ENCODE data around the gene CLDN18. TPM values are rescaled to one million over a fixed set of nuclear protein-coding genes. Genes with fewer than 3 reads are reported as not detected.

The CLDN18 gene
- total RNA-seq, 1 donor from 2014 or later, result 19.5 TPM

DNA sequence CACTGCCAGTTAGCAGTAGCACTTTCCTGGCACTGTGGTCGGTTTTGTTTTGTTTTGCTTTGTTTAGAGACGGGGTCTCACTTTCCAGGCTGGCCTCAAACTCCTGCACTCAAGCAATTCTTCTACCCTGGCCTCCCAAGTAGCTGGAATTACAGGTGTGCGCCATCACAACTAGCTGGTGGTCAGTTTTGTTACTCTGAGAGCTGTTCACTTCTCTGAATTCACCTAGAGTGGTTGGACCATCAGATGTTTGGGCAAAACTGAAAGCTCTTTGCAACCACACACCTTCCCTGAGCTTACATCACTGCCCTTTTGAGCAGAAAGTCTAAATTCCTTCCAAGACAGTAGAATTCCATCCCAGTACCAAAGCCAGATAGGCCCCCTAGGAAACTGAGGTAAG, 22.6 kb downstream of the CLDN18 start:
- Mint-ChIP-seq H3K27ac (no peak overlapping the region), H3K9me3 (ENCODE audit: low read depth) (no peaks in the 10 kb centered on the region), H3K4me3 (ENCODE audit: low read depth) (no peak overlapping the region), H3K36me3 (ENCODE audit: insufficient read depth) (peaks cover 42% of the 10 kb centered on the region), H3K27me3 (no peaks in the 10 kb centered on the region), H3K4me1 (ENCODE audit: low read depth) (no peaks in the 10 kb centered on the region)
- TF ChIP-seq, protein P1, sequence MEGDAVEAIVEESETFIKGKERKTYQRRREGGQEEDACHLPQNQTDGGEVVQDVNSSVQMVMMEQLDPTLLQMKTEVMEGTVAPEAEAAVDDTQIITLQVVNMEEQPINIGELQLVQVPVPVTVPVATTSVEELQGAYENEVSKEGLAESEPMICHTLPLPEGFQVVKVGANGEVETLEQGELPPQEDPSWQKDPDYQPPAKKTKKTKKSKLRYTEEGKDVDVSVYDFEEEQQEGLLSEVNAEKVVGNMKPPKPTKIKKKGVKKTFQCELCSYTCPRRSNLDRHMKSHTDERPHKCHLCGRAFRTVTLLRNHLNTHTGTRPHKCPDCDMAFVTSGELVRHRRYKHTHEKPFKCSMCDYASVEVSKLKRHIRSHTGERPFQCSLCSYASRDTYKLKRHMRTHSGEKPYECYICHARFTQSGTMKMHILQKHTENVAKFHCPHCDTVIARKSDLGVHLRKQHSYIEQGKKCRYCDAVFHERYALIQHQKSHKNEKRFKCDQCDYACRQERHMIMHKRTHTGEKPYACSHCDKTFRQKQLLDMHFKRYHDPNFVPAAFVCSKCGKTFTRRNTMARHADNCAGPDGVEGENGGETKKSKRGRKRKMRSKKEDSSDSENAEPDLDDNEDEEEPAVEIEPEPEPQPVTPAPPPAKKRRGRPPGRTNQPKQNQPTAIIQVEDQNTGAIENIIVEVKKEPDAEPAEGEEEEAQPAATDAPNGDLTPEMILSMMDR (IDR thresholded peaks at IDR 0.05; ENCODE audit: unreplicated experiment), result no peak
- no peak for DNase-seq (ENCODE audit: low spot score, unreplicated experiment)

DNA sequence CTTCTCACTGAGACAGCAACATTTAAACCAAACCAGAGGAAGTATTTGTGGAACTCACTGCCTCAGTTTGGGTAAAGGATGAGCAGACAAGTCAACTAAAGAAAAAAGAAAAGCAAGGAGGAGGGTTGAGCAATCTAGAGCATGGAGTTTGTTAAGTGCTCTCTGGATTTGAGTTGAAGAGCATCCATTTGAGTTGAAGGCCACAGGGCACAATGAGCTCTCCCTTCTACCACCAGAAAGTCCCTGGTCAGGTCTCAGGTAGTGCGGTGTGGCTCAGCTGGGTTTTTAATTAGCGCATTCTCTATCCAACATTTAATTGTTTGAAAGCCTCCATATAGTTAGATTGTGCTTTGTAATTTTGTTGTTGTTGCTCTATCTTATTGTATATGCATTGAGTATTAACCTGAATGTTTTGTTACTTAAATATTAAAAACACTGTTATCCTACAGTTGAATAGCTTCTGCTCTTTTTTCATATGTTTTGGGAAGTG, 23.3 kb downstream of the CLDN18 start:
- no peak for DNase-seq (ENCODE audit: low spot score, unreplicated experiment)
- TF ChIP-seq, protein P1 (IDR thresholded peaks at IDR 0.05; ENCODE audit: unreplicated experiment), result no peak
- Mint-ChIP-seq H3K27ac (no peak overlapping the region), H3K27me3 (no peaks in the 10 kb centered on the region), H3K4me1 (ENCODE audit: low read depth) (no peaks in the 10 kb centered on the region), H3K9me3 (ENCODE audit: low read depth) (no peaks in the 10 kb centered on the region), H3K4me3 (ENCODE audit: low read depth) (no peak overlapping the region), H3K36me3 (ENCODE audit: insufficient read depth) (peaks cover 42% of the 10 kb centered on the region)

DNA sequence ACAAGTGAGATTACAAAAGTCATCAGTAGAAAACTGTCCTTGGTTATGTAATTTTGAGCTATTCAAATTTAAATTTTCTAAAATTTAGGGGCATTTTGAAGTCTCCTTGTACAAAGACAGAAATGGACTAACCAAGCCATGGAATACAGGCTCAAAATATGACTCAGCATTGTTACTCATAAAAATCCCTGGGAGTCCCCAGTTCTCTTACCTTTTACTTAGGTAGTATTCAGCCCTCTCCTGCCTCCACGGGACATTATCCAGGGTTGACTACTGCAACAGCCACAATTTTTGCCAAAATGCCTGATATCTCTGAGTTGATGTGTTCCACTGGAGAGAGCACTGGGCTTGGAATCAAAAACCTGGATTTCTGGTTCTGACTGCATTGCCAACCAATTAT, 25.0 kb downstream of the CLDN18 start:
- Mint-ChIP-seq H3K4me3 (ENCODE audit: low read depth) (no peak overlapping the region), H3K36me3 (ENCODE audit: insufficient read depth) (peaks cover 30% of the 10 kb centered on the region), H3K27ac (no peak overlapping the region), H3K4me1 (ENCODE audit: low read depth) (peaks cover 1% of the 10 kb centered on the region), H3K9me3 (ENCODE audit: low read depth) (no peaks in the 10 kb centered on the region), H3K27me3 (no peaks in the 10 kb centered on the region)
- DNase-seq (ENCODE audit: low spot score, unreplicated experiment), result no peak
- TF ChIP-seq, protein P1 (IDR thresholded peaks at IDR 0.05; ENCODE audit: unreplicated experiment), result no peak

DNA sequence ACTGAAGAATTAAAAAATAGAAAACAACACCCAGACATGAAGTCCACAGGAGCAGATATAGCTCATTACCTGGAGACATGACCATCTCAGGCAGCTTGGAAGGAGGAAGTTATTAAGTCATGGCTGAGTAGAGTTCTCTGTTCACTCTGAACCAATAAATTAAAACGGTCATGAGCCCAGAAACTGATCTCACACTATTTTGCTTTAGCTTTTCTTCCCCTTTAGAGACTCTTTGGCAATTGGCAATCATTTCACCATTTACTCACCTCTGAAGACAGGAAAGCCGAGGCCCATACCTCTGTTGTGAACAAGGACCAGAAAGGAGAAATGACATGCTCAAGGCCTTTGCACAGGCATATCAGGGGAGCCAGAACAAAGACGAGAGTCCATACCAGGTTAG, 26.6 kb downstream of the CLDN18 start:
- H3K4me3 Mint-ChIP-seq (ENCODE audit: low read depth), result no peak overlapping the region
- H3K9me3 Mint-ChIP-seq (ENCODE audit: low read depth), result no peaks in the 10 kb centered on the region
- TF ChIP-seq, protein P1 (IDR thresholded peaks at IDR 0.05; ENCODE audit: unreplicated experiment), result no peak
- no peak overlapping the region for H3K27ac Mint-ChIP-seq
- H3K4me1 Mint-ChIP-seq (ENCODE audit: low read depth), result peaks cover 8% of the 10 kb centered on the region
- no peaks in the 10 kb centered on the region for H3K27me3 Mint-ChIP-seq
- DNase-seq (ENCODE audit: low spot score, unreplicated experiment), result no peak
- peaks cover 24% of the 10 kb centered on the region for H3K36me3 Mint-ChIP-seq (ENCODE audit: insufficient read depth)

DNA sequence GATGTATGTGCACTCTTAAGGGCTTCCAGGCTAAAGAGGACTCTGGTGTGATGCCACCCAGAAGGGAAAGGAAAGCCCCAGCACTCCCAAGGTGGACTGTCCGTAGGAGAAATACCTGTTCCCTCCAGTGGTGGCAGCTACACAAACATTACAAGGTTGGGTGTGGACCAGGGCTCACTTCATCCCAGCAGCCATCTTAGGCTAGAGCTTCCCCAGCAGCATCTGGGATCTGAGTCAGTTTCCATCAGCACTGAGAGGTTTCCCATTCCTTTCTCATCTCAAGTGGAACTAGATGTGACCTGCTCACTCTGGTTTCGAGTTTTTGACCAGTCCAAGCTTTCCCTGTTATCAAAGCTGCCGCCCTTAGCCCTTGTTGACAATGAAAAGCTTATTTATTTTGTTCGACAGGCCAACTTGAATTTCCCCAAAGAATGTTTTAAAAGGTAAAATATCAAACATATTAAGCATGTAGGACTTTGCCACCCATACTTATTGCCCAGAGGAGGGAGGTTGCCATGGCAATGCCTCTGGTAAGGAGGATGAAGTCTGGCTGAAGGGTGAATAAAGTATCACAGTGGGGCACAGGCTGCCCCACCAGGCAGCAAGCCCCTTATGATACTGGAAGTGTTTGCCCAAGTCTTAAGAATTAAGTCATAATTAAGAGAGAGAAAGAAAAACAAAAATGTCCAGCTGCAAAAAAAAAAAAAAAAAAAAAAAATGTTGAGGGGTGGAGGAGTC, 28.9 kb downstream of the CLDN18 start:
- Mint-ChIP-seq H3K27ac (no peak overlapping the region), H3K36me3 (ENCODE audit: insufficient read depth) (peaks cover 17% of the 10 kb centered on the region), H3K9me3 (ENCODE audit: low read depth) (no peaks in the 10 kb centered on the region), H3K27me3 (no peaks in the 10 kb centered on the region), H3K4me3 (ENCODE audit: low read depth) (no peak overlapping the region), H3K4me1 (ENCODE audit: low read depth) (peaks cover 8% of the 10 kb centered on the region)
- TF ChIP-seq, protein P1 (IDR thresholded peaks at IDR 0.05; ENCODE audit: unreplicated experiment), result no peak
- DNase-seq (ENCODE audit: low spot score, unreplicated experiment), result no peak
